ENCODE data around the gene DGKH. TPM values are rescaled to one million over a fixed set of nuclear protein-coding genes. Genes with fewer than 3 reads are reported as not detected.
"Not testable (repeated sequence)": the region's sequence is repeated elsewhere in the genome, so short reads cannot be mapped to it uniquely, and the experiment has no call there.

DGKH gene
- total RNA-seq, 1 donor from 2014 or later, result 15.9 TPM

DNA sequence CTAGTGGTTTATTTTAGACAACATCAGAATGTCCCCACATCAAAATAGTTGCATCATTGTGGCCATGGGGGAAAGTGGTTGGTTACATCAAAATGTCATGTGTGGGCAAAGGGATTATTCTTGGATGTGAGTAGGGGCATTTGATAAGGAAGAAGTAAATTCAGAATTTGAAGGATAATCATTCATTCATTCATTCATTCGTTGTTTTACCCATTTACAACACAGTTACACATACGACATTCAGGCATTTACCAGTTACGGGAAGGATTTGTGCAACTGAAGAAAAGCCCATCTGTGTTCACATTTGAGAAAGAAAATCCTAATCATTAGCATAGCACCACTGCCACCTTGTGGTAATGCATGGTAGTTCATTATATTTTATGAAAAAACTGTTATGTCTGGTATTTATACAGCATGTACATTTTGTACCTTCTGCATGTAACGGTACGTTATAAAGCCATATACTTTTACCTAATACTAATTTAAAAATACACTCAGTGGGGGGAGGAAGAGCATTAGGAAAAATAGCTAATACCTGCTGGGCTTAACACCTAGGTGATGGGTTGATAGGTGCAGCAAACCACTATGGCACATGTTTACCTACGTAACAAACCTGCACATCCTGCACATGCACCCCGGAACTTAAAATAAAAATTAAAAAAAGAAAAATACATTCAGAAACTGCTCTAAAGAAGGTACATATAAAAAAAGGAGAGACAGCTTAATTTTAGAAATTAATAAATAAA, 62.1 kb downstream of the DGKH start:
- intact Hi-C loops (cut with micrococcal nuclease), result loop anchor here (1.0 to 10.0 kb wide), 5 partner anchors 205 to 1056 kb away; no protein-coding TSS in a partner anchor

DNA sequence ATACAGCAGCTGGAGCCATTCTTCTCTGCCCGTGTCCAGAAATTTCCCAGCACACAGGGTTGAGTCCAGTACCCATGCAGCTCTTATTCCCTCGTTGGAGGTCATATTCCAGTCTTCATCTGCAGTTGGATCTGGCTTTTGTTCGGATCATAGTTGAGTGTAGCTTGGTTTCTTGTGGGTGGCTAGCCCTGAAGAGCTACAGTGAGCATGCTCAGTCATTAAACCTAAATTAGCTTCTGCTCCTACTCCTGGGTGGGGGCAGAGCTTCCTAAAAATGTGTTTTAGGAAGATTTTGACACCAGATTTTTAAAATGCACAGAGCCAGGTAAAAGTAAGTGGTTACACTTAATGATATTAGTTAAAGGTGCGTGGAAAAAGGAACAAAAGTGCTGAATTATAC, 64.4 kb downstream of the DGKH start:
- intact Hi-C loops (cut with micrococcal nuclease), result loop anchor here (5.0 to 10.0 kb wide), 2 partner anchors 761 to 1058 kb away; no protein-coding TSS in a partner anchor

DNA sequence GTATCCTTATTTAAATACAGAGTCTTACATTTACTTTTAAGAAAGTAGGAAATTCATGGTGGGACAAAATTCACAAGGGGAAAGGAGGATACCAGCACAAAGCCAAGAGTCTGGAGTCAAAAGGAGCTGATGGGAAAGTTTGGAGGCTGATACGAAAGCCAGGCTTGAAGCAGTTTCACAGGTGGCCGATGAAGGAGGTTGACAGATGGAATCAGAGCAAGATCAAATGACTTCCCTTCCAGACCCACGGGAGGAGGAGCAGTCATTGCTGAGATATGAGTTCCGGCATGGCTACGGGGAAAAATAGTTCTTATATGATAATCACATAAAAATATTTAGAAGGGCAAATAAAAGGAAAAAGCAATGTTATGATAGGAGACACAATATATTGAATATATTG, 65.0 kb downstream of the DGKH start:
- intact Hi-C loops (cut with micrococcal nuclease), result loop anchor here (5.0 to 10.0 kb wide), 2 partner anchors 761 to 1059 kb away; no protein-coding TSS in a partner anchor

DNA sequence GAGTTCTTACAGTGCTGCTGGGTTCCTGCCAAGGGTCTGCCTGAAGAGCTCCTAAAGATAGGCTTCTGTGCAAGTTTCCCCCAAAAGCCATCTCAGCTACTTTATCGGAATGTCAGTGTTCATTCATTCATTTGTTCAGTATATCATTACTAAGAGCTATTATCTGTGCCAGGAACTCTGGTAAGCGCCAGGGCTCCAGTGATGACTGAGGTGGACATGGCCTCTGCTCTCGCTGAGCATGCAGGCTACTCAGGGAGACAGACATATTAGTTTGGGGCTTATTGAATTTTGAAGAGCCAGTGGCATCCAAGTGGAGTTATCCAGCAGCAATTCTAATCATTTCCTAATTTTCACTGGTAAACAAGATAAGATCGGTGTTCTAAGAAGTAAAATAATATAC, 65.8 kb downstream of the DGKH start:
- intact Hi-C loops (cut with micrococcal nuclease), result loop anchor here (5.0 to 10.0 kb wide), 2 partner anchors 762 to 1059 kb away; no protein-coding TSS in a partner anchor

DNA sequence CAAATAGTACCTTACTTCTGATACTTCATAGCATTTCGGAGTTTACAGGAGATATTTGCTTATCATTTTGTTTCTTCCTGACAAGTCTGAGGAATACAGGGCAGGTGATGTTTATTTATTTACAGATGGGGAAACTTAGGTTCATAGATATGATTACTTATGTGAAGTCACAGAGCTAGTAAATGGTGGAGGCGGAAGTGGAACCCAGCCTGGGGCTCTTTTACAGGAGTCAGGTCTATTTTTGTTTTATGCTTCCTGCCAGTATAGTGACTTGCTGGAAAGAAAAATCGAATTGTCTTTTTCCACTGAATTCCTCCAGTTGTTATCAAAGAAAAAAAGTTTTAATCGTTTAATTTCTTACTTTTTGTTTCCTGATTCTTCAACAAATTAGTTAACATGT, 66.5 kb downstream of the DGKH start:
- intact Hi-C loops (cut with micrococcal nuclease), result loop anchor here (5.0 to 10.0 kb wide), 2 partner anchors 763 to 1060 kb away; no protein-coding TSS in a partner anchor

DNA sequence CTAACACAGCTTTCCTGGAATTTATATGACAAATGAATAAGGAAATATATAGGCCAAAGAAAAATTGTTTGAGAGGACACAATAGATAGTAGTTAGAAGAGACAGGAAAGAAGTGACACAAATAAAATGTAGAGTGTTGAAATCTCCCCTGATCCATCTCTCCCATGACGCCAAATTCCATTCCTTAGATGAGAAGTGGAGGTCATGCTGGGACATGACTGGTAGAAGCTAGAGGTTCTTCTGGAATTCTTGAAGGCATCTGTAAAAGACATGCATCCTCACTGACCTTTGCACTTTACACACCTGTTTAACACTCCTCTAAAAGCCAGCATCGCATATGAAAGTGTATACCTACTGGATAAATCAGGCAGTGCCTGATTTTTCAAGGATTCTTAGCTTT, 67.8 kb downstream of the DGKH start:
- intact Hi-C loops (cut with micrococcal nuclease), result loop anchor here (10.0 kb wide), 1 partner anchor 1061 kb away; no protein-coding TSS in a partner anchor

DNA sequence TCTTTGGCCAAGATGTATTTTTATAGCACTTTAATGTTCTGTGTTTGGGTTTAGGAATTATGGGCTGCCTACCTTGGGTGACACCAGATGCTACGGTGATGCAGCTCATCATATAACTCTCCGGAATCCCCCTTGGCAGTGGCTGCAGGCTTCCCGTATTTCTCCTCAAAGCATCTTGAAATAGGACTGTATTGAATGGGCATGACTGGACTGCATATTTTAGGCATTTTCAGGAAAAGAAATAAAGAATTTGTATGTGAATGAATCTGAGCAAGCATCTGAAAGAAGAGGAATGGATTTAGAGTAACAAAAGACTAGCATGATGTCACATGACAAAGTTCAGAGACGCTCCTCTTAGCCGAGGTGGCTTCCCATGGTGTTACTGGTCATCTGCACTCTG, 70.6 kb downstream of the DGKH start:
- intact Hi-C loops (cut with micrococcal nuclease), result loop anchor here (10.0 kb wide), 1 partner anchor 1064 kb away; no protein-coding TSS in a partner anchor

DNA sequence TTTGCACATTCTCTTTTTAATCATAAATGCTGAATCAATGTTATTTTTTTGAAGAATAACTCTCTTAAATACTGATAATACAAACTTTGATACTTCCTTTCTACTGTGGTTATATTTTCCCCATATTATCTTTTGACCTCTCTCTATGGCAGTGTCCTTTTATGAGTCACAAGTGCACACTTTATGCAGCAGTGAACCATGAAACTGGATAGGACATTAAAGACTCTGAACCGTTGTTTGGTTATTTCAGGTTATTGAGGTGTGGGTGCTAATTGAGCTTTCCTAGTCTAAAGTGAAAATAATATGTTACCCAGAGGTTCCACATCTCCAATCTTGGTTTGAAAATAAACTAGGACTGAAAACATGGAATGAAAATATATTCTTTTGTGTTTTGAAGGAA, 71.4 kb downstream of the DGKH start:
- intact Hi-C loops (cut with micrococcal nuclease), result loop anchor here (10.0 kb wide), 1 partner anchor 1065 kb away; no protein-coding TSS in a partner anchor

DNA sequence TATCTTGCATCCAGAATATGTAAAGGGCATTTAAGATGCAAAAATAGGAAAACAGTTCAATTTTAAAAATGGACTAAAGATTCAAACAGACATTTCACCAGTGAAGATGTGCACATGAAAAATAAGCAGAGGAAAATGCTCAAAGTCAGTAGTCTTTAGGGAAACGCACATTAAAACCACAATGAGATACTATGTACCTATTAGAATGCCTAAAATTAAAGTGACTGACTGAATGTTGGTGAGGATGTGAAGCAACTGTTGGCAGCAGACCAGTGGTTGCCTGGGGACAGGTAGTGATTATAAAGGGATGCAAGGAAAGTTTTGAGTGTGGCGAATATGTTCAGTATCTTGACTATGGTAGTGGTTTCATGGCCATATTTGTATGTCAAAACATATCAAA, 75.2 kb downstream of the DGKH start:
- intact Hi-C loops (cut with micrococcal nuclease), result no loop called here

DNA sequence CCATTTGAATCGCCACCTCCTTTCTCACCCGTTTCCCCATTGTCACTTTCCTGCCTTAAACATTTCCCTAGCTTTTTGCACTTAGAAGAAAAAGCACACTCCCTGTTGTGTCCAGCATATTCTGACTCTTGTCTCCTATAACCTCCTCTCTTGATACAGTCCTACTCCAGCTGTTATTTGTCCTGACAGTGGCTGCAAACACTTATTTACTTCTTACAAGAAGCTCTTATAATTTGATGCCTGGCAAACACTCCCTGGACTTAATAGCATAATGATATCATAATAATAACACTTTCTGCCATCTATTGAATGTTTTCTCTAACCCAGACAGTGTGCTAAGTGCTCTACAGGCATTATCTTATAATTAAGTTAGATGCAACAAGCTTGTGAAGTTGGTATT, 76.6 kb downstream of the DGKH start:
- intact Hi-C loops (cut with micrococcal nuclease), result no loop called here

DNA sequence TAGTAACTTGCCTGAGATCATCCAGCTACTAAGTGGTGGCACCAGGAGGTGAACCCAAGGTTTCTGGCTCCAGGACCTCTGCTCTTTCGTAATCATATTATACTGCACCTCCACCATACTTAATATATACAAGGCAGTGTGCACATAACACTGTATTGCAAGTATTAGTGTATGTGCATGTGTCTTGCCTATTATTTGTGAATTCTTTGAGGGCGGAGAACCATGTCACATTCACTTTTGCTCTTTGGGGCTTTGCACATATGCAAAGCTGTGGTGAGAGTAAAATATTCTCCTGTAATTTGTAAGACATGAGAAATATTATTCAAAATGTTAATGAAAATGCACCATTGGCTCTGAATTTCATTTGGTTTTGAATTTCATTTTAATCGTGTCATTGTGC, 78.6 kb downstream of the DGKH start:
- intact Hi-C loops (cut with micrococcal nuclease), result no loop called here

DNA sequence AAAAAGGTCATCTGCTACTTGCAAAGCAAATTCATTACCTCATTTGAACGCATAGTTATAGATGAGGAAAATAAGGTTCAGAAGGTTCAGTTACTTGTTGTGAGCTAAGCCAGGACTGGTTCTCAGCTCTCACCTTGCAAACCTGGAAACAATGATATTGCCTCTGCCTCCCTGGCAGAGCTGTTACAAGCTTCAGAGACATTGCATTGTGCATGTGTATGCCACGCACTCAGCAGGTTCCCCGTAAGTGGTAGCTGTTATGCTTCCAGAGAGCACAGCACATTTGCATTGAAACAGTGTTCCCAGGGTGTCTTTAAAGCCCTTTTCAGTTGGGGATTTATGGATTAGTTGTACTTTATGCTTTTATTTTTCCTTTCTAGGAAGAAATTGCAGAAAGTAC, 80.6 kb downstream of the DGKH start:
- intact Hi-C loops (cut with micrococcal nuclease), result no loop called here

DNA sequence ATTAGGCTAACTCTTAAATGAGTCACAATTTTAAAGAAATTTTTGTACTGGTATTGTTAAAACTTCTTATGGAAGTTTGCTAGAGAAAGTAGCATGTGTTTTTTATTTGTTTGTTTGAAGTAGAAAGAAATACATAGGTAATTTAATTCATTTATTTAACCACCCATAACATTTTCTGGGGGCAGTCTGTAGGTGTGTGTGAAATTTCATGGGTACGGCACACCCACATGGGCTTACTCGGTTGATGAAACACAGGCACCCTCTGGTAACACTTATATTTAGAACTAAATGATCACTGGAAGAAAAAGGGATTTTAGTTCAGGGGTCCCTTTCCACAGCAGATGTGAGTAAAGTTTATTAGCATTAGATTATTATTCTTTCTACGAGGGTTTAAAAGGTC, 88.1 kb downstream of the DGKH start:
- intact Hi-C loops (cut with micrococcal nuclease), result no loop called here

DNA sequence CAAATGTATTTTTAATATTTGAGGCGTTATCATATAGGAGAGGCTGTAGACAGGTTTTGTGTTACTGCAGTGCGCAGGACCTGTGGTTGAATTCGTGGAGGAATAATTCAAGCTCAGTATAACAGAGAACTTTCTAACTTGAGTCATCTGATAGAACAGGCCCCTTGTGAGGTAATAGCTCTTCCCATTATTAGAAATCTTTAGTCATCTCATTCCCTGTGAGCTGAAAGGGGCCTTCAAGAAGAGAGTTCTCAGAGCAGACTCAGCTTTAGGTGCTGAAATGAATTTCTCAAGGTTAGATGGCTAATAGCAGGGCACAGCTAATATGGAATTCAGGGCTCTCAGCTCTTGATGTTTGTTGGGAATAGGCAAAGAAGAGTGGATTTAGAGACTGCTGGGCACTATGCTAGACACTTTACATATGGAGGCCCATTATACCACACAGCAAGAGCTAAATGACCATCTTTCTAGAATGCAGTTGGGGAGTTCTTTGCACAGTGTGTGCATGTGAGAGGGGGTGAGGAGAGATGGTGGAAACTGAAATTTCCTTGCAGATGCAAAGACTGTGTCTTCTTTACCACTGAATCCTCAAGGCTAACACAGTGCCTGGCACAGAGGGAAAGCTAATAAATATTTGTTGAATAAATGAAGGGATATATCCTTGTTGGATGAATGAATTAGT, 89.5 kb downstream of the DGKH start:
- intact Hi-C loops (cut with micrococcal nuclease), result no loop called here

DNA sequence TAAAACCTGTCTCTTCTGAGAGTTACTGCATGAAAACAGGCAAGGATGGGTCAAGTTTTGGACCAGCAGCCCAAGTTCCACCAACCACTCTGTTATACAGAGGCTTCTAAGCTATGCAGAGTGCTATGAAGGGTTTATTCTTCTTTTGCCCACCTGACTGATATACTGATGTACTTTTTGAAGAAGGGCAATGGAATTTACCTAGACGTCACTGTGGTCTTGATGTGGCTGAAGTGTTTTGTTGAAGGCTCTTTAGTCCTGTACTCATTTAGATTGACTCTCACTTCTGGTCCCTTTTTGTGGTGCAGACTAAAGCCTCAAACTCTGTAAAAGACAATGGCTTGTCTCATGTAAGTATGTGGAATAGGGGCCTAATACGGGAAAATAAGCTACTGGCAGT, 92.0 kb downstream of the DGKH start:
- intact Hi-C loops (cut with micrococcal nuclease), result no loop called here

DNA sequence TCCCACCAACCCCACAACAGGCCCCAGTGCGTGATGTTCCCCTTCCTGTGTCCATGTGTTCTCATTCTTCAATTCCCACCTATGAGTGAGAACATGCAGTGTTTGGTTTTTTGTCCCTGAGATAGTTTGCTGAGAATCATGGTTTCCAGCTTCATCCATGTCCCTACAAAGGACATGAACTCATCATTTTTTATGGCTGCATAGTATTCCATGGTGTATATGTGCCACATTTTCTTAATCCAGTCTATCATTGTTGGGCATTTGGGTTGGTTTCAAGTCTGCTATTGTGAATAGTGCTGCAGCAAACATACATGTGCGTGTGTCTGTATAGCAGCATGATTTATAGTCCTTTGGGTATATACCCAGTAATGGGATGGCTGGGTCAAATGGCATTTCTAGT, 92.6 kb downstream of the DGKH start:
- intact Hi-C loops (cut with micrococcal nuclease), result not testable (repeated sequence)

DNA sequence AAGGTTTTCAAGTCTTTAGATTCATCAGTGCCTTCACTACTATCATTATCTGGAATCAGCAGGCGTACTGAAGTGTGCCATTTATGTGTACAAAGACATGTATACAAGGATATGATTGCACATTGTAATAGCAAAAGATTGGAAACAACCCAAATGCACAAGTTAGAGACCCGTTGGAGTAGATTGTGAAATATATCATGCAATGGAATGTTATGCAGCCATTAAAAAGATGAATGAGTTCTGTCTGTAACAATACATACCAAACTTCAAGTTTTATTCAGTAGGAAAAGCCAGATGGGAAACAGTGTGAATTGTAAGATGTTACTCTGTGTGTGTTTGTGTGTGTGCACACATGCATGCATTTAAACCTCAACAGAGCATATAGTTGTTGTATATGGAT, 97.9 kb downstream of the DGKH start:
- intact Hi-C loops (cut with micrococcal nuclease), result no loop called here

DNA sequence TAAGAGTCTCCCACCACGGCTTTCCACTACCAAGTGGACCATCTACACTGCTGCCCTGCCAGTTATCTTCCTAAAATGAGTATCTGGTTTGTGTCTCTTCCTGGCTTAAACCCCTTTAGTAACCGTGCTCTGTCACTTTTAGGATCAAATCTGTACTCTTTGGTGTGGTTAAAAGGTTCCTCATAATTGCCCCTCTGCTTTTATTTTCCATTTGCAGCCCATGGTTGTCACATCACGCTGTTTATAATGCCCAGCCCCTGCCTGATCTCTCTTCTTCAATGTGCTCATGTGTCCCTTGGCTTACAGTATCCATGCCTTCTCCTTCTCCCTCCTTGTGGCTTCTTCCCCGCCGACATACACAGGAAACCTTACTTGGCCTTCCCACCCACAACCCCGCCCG, 100.1 kb downstream of the DGKH start:
- intact Hi-C loops (cut with micrococcal nuclease), result no loop called here

DNA sequence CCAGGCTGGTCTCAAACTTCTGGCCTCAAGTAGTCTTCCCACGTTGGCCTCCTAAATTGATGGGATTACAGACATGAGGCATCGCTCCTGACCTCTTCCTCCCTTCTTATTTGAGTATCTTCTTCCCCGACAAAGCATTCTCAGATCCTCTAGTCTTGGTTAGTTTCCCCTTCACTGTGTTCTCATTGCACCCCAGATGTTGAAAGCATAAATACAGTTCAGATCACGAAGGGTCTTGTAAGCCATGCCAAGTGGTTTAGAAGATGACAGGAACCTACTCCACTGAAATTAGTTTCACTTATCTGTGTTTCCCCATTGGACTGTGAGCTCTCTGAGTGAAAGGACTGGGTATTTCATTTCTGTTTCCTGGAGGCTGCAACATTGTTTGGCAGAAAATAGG, 100.7 kb downstream of the DGKH start:
- intact Hi-C loops (cut with micrococcal nuclease), result no loop called here

DNA sequence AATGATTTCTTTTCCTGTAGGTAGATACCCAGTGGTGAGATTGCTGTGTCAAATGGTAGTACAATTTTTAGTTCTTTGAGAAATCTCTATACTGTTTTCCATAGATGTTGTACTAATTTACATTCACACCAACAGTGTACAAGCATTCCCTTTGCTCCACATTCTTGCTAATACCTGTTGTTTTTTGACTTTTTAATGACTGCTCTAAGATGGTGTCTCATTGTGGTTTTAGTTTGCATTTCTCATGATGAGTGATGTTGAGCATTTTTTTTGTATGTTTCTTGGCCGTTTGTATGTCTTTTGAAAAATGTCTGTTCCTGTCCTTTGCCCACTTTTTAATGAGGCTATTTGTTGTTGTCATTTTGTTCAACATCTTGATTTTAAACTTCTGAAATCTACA, 103.3 kb downstream of the DGKH start:
- intact Hi-C loops (cut with micrococcal nuclease), result no loop called here

DNA sequence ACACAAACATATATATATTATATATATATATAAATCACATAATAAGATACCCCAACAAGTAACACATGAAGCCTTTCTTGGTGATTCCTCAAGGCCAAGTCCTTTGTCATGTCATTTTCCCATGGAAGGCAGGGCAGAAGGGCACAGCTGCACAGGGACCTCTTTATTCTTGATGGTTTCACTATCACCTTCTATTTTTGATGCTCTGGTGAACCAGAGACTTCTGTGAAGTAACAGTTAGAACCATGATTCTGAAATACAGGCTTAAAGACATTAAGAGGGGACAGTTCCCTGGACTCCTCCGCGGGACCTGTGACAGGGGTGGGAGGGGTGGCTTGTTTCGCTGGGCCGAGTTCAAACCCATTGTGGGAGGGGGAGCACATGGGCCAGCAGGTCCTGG, 104.0 kb downstream of the DGKH start:
- intact Hi-C loops (cut with micrococcal nuclease), result no loop called here
